Activated CD8-positive, alpha-beta memory T cell treated with anti-CD3 and anti-CD28 coated beads for 4 hours (primary cell): ENCODE measurements around the gene ZNF384.
A peak's percentile ranks its signal among the peaks of the same experiment; 100 is the strongest.

Source experiments
- DNase-seq, 2 donors: peaks; one replicate each; pipeline ENCODE4 v3.0.0-alpha.2; 2020; ENCODE audit warnings: low read depth in 2 of 2

The ZNF384 gene

DNA sequence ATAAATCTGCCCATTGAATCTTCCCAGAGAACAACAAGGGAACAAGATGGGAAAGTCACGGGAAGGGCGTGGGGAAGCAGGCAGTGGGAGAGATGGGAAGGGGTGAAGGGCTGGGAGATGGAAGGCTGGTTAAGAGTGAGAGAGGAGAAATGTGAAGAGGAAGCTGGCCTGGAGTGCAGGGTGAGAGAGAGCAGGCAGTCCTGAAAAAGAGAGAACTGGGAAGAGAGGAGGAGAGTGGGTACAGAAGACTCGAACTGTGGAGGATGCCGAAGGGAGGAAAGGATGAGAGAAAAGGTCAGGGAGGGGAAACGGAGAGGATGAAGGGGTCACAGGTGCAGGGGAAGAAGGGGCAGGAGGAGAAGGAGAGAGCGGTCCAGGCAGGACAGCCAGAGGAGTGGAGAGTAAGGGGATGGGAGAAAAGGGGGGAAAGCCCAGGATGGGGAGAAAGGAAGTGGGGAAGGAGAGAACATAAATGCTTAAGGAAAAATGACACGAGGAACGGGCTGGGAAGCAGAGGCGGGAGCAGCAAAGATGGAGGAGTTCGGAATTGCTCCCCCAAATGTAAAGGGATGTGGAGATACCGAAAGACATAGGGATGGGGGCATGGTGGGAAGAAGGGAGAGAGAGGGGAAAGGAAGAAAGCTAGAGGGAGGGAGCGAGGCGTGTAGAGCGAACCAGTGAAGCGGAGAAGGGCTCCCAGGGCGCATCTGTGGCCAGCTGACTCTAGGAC is 10.2 kb upstream of the ZNF384 start:
- no peak for DNase-seq

GRCh38 chr12:6698352-6699046 is 9.3 kb upstream of the ZNF384 start:
- DNase-seq: no peak

DNA sequence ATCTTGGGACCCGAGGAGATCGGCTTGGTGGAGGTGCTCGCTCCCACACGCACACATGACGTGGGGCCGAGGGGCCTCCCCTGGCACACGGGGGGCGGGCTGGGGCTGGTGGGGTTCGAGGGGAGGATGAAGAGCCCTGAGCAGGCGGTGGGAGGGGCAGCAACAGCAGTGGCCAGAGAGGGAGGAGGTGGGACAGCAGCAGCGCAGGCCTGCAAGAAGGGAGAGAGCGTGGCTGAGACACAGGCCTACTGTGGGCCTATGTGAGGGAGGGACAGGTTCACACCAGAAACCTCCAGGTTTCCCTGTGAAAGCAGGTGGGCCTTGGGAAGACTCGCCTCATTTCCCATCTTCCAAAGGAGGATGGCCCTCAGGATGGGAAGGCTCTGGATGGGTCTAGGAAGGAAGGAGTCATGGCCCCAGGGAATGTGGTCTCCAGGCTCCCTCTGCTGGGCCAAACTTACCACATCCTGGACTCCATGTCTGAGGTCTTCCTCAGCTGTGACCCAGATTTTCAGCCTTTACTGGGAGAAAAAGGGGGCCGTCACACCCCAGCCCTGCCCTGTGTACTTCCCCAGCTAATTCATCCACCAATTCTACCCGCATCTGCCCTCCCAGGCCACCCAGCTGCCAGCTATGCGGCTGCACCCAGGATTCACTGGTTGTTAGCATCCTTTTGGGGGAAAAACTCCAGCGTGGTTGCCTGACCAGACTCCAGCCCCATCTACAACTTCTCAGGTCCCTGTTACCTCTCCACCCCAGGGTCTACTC is 8.6 kb upstream of the ZNF384 start:
- DNase-seq: no peak

GRCh38 chr12:6696690-6697583 is 7.8 kb upstream of the ZNF384 start:
- DNase-seq: no peak

- DNase-seq: no peak
Observed at GRCh38 chr12:6695313-6696045, 6.3 kb upstream of the ZNF384 start.

GRCh38 chr12:6694701-6695100 is 5.5 kb upstream of the ZNF384 start:
- DNase-seq: no peak

GRCh38 chr12:6693832-6694355 is 4.7 kb upstream of the ZNF384 start:
- no peak for DNase-seq

- no peak for DNase-seq
Observed at GRCh38 chr12:6692888-6693287, 3.7 kb upstream of the ZNF384 start.

GRCh38 chr12:6691473-6691872 is 2.3 kb upstream of the ZNF384 start:
- no peak for DNase-seq

GRCh38 chr12:6688543-6688998 is 604 bp downstream of the ZNF384 start:
- DNase-seq: peak; percentile 5 to 60

DNA sequence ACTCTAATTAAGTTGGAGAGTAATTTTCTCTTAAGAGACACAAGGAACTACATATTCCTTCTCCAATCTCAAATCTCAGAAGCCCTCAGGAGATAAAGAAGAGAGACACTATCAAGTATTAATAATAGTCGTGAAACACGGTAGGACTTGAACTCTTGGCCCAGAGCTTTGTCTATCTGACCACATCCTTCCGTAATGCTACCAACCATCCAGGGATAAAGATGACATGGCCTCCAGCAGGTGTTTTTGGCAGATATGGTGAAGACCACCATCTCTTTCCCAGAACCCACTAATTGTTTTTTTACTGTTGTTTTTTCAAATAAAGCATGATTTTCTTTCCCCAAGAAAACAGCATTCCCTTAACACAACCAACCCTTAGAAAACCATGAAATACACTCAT is 3.4 kb downstream of the ZNF384 start:
- no peak for DNase-seq

DNA sequence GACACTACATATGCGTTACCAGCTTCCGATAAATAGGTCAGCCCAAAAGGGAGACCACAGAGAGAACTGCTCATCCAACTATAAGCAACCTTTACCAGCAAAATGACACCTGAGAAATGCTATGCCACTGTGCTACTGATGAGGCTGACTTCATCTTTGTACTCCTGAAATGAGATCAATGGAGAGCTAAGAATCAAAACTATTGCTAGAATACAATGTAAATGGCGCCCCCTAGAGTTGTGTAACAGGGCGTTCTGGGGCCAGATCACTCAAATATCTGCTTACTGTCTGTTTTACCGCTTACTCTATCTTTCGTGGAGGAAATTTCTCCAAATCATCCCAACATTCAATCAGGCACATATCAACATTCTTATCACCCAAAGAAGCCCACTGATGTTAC is 4.6 kb downstream of the ZNF384 start:
- DNase-seq: peak in 1 of 2 donors; percentile 15

- no peak for DNase-seq
Observed at GRCh38 chr12:6676962-6677361, 12.2 kb downstream of the ZNF384 start.

GRCh38 chr12:6672143-6672542 is 17.0 kb downstream of the ZNF384 start:
- no peak for DNase-seq

DNA sequence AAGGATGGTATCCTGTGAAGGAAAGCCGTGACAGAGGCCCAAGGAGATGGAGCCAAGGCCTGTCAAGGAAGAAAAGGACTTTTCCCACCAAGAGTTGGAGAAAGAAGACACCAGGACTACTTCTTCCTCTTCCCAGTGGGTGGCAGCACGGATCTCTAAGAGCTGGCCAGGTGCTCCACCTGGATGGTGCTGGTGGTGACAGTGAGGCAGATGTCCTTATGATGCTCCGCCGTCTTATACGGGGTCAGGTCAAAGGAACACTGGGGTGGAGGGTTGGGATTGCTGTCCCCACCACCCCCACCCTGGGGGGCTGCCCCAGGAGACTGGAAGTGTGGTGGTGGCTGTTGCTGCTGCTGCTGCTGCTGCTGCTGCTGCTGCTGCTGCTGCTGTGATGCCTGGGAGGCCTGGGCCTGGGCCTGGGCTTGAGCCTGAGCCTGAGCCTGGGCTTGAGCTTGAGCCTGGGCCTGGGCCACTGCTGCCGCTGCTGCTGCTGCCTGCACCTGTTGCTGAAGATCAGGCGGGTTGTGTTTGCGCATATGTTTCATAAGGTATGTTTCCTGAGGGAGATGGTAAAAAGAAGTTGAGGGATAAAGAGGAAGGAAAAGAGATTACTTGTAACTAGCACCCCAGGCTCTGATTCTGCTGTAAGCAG is 21.5 kb downstream of the ZNF384 start:
- no peak for DNase-seq

- no peak for DNase-seq
Observed at GRCh38 chr12:6666211-6666610, 23.0 kb downstream of the ZNF384 start.

GRCh38 chr12:6664902-6665301 is 24.3 kb downstream of the ZNF384 start:
- DNase-seq: no peak

GRCh38 chr12:6662906-6663742 is 26.1 kb downstream of the ZNF384 start, which contains the start of gene ING4:
Gene ING4, minus strand, starts transcription at chr12:6663119. Its CDS starts 18 bp downstream, at chr12:6663101.
- DNase-seq: peak; percentile 92 to 97

GRCh38 chr12:6662602-6662905 is 26.6 kb downstream of the ZNF384 start:
- no peak for DNase-seq
